Adrenal gland (tissue), 12 donors: Measurements from ENCODE around the gene ASAP2. TPM values are rescaled to one million over a fixed set of nuclear protein-coding genes. Genes with fewer than 3 reads are reported as not detected.

ENCODE experiments used
- DNase-seq, 7 donors: peaks; one replicate each; pipeline ENCODE4 v3.0.0-alpha.2; 2019 to 2020
- H3K27ac ChIP-seq, 5 donors: fragments of 200-600 bp; sonication (generic) in 4 of 5; 1 replicate in 3 of 5; 2 replicates in 2 of 5; pipeline versions ENCODE4 v1.5.1 to v1.8.0; 2016 to 2020; ENCODE audit warnings: mild to moderate bottlenecking in 1 of 5
- H3K27me3 ChIP-seq: fragments of 200-600 bp; 2 replicates; pipeline ENCODE4 v1.8.0; 2021
- H3K36me3 ChIP-seq, 2 donors: fragments of 200-600 bp; replicated peaks in 1 of 2; 1 replicate in 1 of 2; 2 replicates in 1 of 2; pipeline versions ENCODE4 v1.5.1 to v1.8.0; 2018 to 2022
- H3K4me1 ChIP-seq, 2 donors: fragments of 200-600 bp; replicated peaks in 1 of 2; 1 replicate in 1 of 2; 2 replicates in 1 of 2; pipeline versions ENCODE4 v1.5.1 to v1.8.0; 2018 to 2021
- H3K4me3 ChIP-seq, 4 donors: fragments of 200-600 bp; sonication (generic) in 3 of 4; one replicate each; pipeline ENCODE4 v1.5.1; 2016 to 2018
- H3K9me3 ChIP-seq, 3 donors: fragments of 200-600 bp; sonication (generic) in 1 of 3; replicated peaks in 1 of 3; 1 replicate in 2 of 3; 2 replicates in 1 of 3; pipeline versions ENCODE4 v1.5.1 to v1.8.0; 2016 to 2021
- CTCF ChIP-seq, 6 experiments: fragments of 450-650 bp in 4 of 6; fragments of 200-600 bp in 2 of 6; sonication (generic) in 1 of 6; IDR thresholded peaks; 1 replicate in 5 of 6; 2 replicates in 1 of 6; pipeline versions ENCODE4 v1.5.1 to v1.8.0; 2016 to 2021; ENCODE audit warnings: antibody characterized with exemption in 6 of 6, mild to moderate bottlenecking in 2 of 6, moderate library complexity in 1 of 6
- POLR2A ChIP-seq, 2 donors: fragments of 450-650 bp; IDR thresholded peaks; one replicate each; pipeline ENCODE4 v1.6.1; 2017; ENCODE audit warnings: antibody characterized with exemption in 2 of 2, mild to moderate bottlenecking in 2 of 2, moderate library complexity in 1 of 2
- WGBS, 4 donors: extraction: QIAGEN DNeasy Blood & Tissue Kit in 2 of 4; methylation state at CpG; one replicate each; pipeline versions ENCODE4 v1.1.5 to v1.1.7; 2013 to 2017; 5-methylcytosine and 5-hydroxymethylcytosine counted together
- intact Hi-C, 2 donors: fragments of 100-400 bp; cut with DNase I; formaldehyde crosslinking; loops; one replicate each; pipeline versions ENCODE4 v1.14.1 to v1.15.0; 2022 to 2023
- polyA plus RNA-seq, 3 donors: library from polyadenylated mRNA; stranded (reverse); fragments of 200-250 nt in 2 of 3; fragments of 350-450 nt in 1 of 3; fragmentation: Illumina TruSeq in 1 of 3; extraction: RNeasy Lipid Tissue Mini Kit (QIAGEN cat#74804) in 1 of 3; gene quantifications; one replicate each; pipeline ENCODE4 v1.2.3, GENCODE V29; 2013 to 2014
- total RNA-seq, 9 donors: library from RNA; depleted of rRNA in 4 of 9; stranded (reverse); fragments of >200 nt in 4 of 9; fragments of 120-200 nt in 1 of 9; fragmentation: NEBNext Ultra II Directional in 1 of 9; extraction: Animal tissue kit (Norgen Biotek cat#: 25700) in 1 of 9; gene quantifications; one replicate each; pipeline versions ENCODE4 v1.1.0 to v1.2.4, GENCODE V29; 2013 to 2023
- donor health status: healthy with polysubstance abuse.
- donor health status: Bipolar disorder and iron deficiency.
- donor health status: DM: yes; HTN: yes; CAD: no.
- donor health status: DM: no; HTN: no; CAD: no.
- donor health status: DM: no; HTN: no; CAD: no.
- donor health status: DM: yes; HTN: yes; CAD: no.

The ASAP2 gene
- total and polyA plus RNA-seq, 12 donors = 5.4 to 12.9 (median 7.7) TPM

GRCh38 chr2:9443526-9443925 lies 236.9 kb downstream of the ASAP2 start:
- H3K27ac ChIP-seq = no peak overlapping the region
- intact Hi-C loops = no loop called here
- H3K9me3 ChIP-seq = no peaks in the 10 kb centered on the region
- H3K36me3 ChIP-seq = peaks cover 0 to 61% of the 10 kb centered on the region in 2 donors
- no peaks in the 10 kb centered on the region for H3K27me3 ChIP-seq
- no peaks in the 10 kb centered on the region for H3K4me1 ChIP-seq
- DNase-seq = no peak
- 88 to 95% (median 92%) methylated on average over 5 of the region's 5 CpGs for WGBS, 4 donors
- H3K4me3 ChIP-seq = no peak overlapping the region
- TF ChIP-seq CTCF (IDR thresholded peaks at IDR 0.05) (no peak), POLR2A (IDR thresholded peaks at IDR 0.05) (no peak)

DNA sequence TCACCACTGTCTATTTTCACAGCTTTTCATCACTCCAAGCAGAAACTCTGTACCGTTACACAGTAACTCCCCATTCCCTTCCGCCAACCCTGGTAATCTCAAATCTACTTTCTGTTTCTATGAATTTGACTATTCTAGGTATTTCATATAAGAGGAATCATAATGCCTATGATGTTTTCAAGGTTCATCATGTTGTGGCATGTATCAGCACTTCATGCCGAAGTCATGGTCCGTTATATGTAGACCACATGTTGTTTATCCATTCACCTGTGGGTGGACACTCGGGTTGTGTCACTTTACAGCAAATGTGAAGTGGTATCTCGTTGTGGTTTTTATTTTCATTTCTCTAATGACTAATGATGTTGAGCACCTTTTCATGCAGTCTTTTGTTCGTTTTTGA lies 238.5 kb downstream of the ASAP2 start:
- Histone ChIP-seq H3K9me3 (no peaks in the 10 kb centered on the region), H3K27ac (no peak overlapping the region), H3K27me3 (no peaks in the 10 kb centered on the region), H3K36me3 (peaks cover 0 to 55% of the 10 kb centered on the region in 2 donors), H3K4me3 (no peak overlapping the region), H3K4me1 (no peaks in the 10 kb centered on the region)
- DNase-seq = no peak
- intact Hi-C loops = no loop called here
- WGBS, 4 donors = 77 to 94% (median 89%) methylated on average over 7 of the region's 7 CpGs
- TF ChIP-seq POLR2A (IDR thresholded peaks at IDR 0.05) = no peak
- TF ChIP-seq CTCF (IDR thresholded peaks at IDR 0.05) = no peak

DNA sequence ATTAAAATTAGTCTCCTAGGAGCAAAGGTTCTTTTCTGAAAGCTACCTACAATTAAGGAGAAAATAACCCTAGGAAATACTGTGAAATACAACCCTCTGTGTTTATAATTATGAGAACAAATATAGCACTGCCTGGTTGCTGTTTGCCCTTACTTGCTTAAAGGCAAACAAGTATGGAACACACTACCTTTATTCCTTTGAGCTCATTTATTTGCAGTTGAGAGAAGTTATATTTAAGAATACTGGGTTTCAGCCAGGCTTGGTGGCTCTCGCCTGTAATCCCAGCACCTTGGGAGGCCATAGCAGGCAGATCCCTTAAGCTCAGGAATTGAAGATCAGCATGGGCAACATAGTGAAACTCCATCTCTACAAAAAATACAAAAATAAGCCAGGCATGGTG lies 244.6 kb downstream of the ASAP2 start:
- peaks cover 0 to 34% of the 10 kb centered on the region in 2 donors for H3K36me3 ChIP-seq
- TF ChIP-seq CTCF (IDR thresholded peaks at IDR 0.05) (no peak), POLR2A (IDR thresholded peaks at IDR 0.05) (no peak)
- no peak overlapping the region for H3K27ac ChIP-seq
- H3K4me3 ChIP-seq = no peak overlapping the region
- H3K9me3 ChIP-seq = no peaks in the 10 kb centered on the region
- DNase-seq = no peak
- H3K27me3 ChIP-seq = no peaks in the 10 kb centered on the region
- H3K4me1 ChIP-seq = no peaks in the 10 kb centered on the region
- intact Hi-C loops = no loop called here
- WGBS, 4 donors = 87 to 100% (median 98%) methylated on average over 1 of the region's 1 CpG

Other genes starting within 250 kb of the ASAP2 start
- gene MBOAT2, start 203.1 kb upstream of the ASAP2 start, total RNA-seq = 1 to 10 TPM in 7 of 9 donors, under 1 TPM in 2; 0.24 to 9.6 (median 2.1) TPM
- 1 to 10 TPM; 1.9 to 3.7 (median 3.4) TPM for gene MBOAT2, start 203.1 kb upstream of the ASAP2 start, polyA plus RNA-seq
- 100 to 1,000 TPM in 2 of 9 donors, 10 to 100 TPM in 7; 35.7 to 103 (median 59.8) TPM for gene ITGB1BP1, start 216.7 kb downstream of the ASAP2 start, total RNA-seq
- gene ITGB1BP1, start 216.7 kb downstream of the ASAP2 start, polyA plus RNA-seq = 100 to 1,000 TPM in 2 of 3 donors, 10 to 100 TPM in 1; 87.7 to 109 (median 108) TPM
- gene CPSF3, start 216.8 kb downstream of the ASAP2 start, total RNA-seq = 10 to 100 TPM; 22.3 to 58.3 (median 33.6) TPM
- 10 to 100 TPM; 20.9 to 37.8 (median 22.8) TPM for gene CPSF3, start 216.8 kb downstream of the ASAP2 start, polyA plus RNA-seq